ENCODE measurements around the gene JUP. TPM values are rescaled to one million over a fixed set of nuclear protein-coding genes. Genes with fewer than 3 reads are reported as not detected.

Gene JUP
- total and polyA plus RNA-seq, 2 of the 13 experiments (the other 11 are each of a cell fraction or from before 2014, with no cell fraction given) = 12.1 to 20.6 TPM

DNA sequence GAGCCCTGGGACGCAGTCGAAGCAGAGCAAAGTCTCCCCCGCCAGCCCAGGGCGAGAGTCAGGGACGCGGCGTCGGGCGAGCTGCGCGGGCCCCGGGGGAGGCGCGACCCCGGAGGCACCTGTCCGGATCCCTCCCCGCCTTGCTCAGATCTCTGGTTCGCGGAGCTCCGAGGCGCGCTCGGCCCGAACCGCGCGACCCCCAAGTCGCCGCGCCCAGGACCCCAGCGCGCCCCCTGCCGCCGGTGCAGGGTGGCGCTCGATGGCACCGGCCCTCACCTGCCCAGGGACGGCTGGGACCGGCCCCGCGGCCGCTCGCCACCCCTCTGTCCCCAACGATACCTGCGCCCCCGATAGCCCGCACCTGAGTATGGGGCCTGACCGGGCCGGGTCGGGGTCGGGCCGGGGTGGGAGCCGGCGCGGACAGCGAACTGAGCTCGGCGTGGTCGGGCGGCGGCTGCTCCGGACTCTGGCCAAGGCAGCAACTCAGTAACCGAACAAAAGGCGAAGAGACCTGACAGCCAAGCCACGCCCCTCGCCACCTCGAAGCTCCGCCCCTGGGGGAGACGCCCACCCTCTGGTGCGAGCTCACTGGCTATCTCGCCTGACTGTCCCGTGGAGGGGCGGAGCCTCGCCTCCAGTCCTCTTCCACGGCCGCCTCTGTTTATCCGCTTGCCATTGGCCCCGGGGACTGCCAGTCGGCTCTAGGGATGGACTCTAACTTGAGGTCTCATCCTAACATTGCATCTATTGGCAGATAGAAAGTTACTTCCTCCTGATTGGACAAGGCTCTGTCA lies at the start of gene JUP (continued):
- TF ChIP-seq YEATS4 (CRISPR knock-in tag; IDR thresholded peaks at IDR 0.05; ENCODE audit: borderline replicate concordance) (peak; percentile 92), MAFG (CRISPR knock-in tag; IDR thresholded peaks at IDR 0.05) (no peak), TP53 (CRISPR knock-in tag; conservative IDR thresholded peaks at IDR 0.05) (no peak), EEA1 (CRISPR knock-in tag; IDR thresholded peaks at IDR 0.05; ENCODE audit: borderline replicate concordance) (peak; percentile 79; the same call in 1 of the 2 replicates), NFE2L2 (IDR thresholded peaks at IDR 0.05; ENCODE audit: low read length) (no peak), SOX13 (IDR thresholded peaks at IDR 0.05) (0 out of 2 replicates have a peak, but pooled peaks have one; percentile 24), SOX13 (CRISPR knock-in tag; conservative IDR thresholded peaks at IDR 0.05 in 1 of 2, IDR thresholded peaks at IDR 0.05 in 1 of 2) (no peak; a peak in 1 of 4 replicates), ZNF547 (CRISPR knock-in tag; IDR thresholded peaks at IDR 0.05) (peak; percentile 92), PAWR (CRISPR knock-in tag; IDR thresholded peaks at IDR 0.05; ENCODE audit: borderline replicate concordance) (no peak), ATF1 (CRISPR knock-in tag; IDR thresholded peaks at IDR 0.05) (no peak; the same call in 1 of the 2 replicates), HDAC2 (CRISPR knock-in tag; IDR thresholded peaks at IDR 0.05) (no peak), FOXC1 (CRISPR knock-in tag; IDR thresholded peaks at IDR 0.05; ENCODE audit: borderline replicate concordance) (peak; percentile 57; the same call in 1 of the 2 replicates), ZNF891 (CRISPR knock-in tag; IDR thresholded peaks at IDR 0.05) (peak; percentile 67; the same call in 1 of the 2 replicates), ATF7 (IDR thresholded peaks at IDR 0.05) (no peak), ATF7 (CRISPR knock-in tag; IDR thresholded peaks at IDR 0.05) (no peak), PITX1 (CRISPR knock-in tag; IDR thresholded peaks at IDR 0.05) (peak; percentile 31), ZNF407 (CRISPR knock-in tag; IDR thresholded peaks at IDR 0.05; ENCODE audit: not compliant biosample characterization) (peak; percentile 26), PLSCR1 (CRISPR knock-in tag; IDR thresholded peaks at IDR 0.05; ENCODE audit: borderline replicate concordance) (no peak), RBAK (CRISPR knock-in tag; IDR thresholded peaks at IDR 0.05) (no peak)
- TF ChIP-seq, protein P1, sequence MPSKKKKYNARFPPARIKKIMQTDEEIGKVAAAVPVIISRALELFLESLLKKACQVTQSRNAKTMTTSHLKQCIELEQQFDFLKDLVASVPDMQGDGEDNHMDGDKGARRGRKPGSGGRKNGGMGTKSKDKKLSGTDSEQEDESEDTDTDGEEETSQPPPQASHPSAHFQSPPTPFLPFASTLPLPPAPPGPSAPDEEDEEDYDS (CRISPR knock-in tag; IDR thresholded peaks at IDR 0.05) = peak; percentile 88
